GM10248 (cell line): ENCODE data around the gene WDR31.
"Not testable (repeated sequence)": the region's sequence is repeated elsewhere in the genome, so short reads cannot be mapped to it uniquely, and the experiment has no call there.

Experiments used
- CTCF ChIA-PET: fragments of 300-600 bp; sonication (Branson Sonifier 250); formaldehyde crosslinking; extraction: SDS; loops from one replicate; lab custom pipeline; 2021; ENCODE audit warnings: antibody characterized with exemption; lab: Yijun Ruan, JAX
- POLR2A ChIA-PET: fragments of 350-650 bp; sonication (Branson Sonifier 250); formaldehyde crosslinking; extraction: SDS; loops from one replicate; lab custom pipeline; 2020; ENCODE audit warnings: antibody characterized with exemption; lab: Yijun Ruan, JAX
- DNase-seq: peaks from one replicate; pipeline ENCODE4 v3.0.0; 2012; ENCODE audit errors: extremely low spot score
- TF ChIP-seq, protein P1 (sequence below): IDR thresholded peaks from 2 replicates; pipeline ENCODE4 v1.5.1; 2012; ENCODE audit warnings: mild to moderate bottlenecking, low read depth; ENCODE audit errors: extremely low read depth, missing control alignments, control extremely low read depth

The WDR31 gene

DNA sequence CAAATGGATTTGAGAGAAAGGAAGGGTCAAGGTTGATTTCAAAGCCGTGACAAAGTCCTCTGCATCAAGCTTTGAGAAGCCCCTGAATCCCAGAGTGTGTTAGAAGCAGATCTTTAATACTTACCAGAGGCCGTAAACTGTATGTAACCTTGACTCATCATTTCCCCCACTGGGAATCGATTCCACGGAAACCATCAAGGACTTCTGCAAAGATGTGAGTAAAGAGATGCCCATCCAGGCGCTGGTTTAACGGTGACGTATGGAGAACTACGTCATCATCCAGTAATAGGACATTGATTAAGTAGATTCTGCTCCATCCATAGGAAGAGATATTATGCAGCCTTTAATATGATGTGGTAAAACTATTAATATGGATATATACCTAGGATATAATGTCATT, 38.5 kb downstream of the WDR31 start:
- ChIA-PET CTCF (no interaction called here), POLR2A (no interaction called here)

DNA sequence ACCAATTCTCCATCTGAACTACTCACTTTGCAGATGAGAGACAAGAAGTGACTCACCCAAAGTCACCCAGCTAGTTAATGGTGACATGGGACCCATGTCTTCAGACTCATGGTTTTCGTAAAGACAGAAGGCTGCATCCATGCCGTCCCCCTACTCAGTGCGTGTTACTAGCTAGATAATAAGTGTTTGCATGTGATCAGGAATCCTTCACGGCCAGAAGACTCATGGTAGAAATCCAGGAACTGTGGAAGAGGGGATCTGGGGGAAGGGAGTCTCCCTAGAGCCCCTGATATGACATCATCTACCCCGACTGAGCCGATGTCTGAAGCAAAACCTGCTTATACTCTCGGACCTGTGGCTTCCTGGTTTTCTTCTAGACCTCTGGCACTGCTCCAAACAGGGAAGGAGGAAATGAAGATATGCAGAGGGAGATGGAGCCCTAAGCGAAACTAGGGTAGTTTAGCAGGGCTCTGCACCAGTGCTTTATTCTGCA, 40.2 kb downstream of the WDR31 start:
- POLR2A ChIA-PET = no interaction called here
- TF ChIP-seq, protein P1, sequence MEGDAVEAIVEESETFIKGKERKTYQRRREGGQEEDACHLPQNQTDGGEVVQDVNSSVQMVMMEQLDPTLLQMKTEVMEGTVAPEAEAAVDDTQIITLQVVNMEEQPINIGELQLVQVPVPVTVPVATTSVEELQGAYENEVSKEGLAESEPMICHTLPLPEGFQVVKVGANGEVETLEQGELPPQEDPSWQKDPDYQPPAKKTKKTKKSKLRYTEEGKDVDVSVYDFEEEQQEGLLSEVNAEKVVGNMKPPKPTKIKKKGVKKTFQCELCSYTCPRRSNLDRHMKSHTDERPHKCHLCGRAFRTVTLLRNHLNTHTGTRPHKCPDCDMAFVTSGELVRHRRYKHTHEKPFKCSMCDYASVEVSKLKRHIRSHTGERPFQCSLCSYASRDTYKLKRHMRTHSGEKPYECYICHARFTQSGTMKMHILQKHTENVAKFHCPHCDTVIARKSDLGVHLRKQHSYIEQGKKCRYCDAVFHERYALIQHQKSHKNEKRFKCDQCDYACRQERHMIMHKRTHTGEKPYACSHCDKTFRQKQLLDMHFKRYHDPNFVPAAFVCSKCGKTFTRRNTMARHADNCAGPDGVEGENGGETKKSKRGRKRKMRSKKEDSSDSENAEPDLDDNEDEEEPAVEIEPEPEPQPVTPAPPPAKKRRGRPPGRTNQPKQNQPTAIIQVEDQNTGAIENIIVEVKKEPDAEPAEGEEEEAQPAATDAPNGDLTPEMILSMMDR = no peak
- no peak for DNase-seq
- CTCF ChIA-PET = interaction anchor here (1.0 to 1.9 kb wide), 4 partner anchors 9 to 102 kb away, joined by 3 to 6 read pairs (median 4); no protein-coding TSS in a partner anchor

More for the DNA sequence above, 38.5 kb downstream of the WDR31 start:
- DNase-seq = no peak
- TF ChIP-seq, protein P1 = no peak

DNA sequence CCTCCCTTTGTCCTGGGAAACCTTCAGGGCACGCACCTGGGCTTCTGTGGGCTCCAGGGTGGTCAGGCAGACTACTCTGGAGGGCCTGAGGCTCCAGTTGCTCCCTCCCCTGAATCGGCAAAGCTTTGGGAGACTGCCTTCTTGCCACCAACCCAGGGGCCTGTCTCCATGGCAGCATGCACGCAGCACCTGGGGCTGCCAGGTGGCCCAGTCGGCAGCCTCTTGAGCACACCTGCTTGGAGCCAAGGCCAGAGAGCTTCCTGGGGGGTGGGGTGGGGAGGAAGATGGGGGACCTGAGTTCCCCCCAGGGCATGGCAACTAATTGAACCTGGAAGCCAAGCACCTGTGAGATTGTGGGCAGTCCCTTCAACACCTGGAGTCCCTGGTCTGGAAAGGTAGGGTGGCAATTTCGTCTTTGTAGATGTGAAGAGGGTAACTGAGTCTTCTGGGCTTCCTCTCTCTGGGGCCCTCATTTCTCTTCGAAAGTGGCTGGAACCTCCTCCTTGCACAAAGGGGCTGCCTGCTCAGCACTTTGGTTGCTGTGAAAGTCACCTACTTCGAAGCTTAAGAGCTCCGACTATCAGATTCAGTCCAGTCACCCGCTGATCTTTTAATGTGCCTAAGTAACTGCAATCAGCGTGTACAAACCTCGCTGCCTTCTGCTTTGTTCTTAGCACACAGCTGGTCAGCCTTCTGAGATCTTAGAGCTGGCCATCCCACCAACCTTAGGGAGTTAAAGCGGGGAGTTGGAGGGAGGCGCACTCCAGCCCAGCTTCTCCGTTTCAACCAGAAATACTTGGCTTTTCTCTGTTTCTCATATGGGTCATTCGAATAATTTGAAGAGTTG, 40.9 kb downstream of the WDR31 start:
- no peak for DNase-seq
- TF ChIP-seq, protein P1 = no peak
- CTCF ChIA-PET = interaction anchor here (1.0 to 1.9 kb wide), 3 partner anchors 10 to 103 kb away, joined by 4 to 6 read pairs (median 4); no protein-coding TSS in a partner anchor
- POLR2A ChIA-PET = interaction anchor here (0.6 kb wide), 1 partner anchor 11 kb away, joined by 4 read pairs; no protein-coding TSS in a partner anchor

DNA sequence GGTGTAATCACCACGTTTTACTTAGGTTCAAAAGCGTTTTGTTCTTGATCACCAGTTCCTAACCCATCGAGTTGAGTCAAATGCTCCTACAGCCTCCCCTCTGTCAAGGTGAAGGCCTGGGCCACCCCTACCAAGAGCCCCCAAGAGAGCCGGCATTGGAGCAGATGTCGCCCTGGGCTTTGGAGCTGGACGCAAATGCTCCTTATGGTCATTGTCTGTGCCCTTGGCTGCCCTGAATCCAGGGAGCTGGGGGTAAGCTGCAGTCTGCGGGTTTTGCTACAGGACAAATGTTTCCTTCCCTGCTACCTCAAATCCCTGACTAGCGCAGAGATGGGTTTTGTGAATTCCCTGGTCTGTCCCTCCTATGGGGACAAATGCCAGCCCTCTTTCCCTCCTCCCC, 41.8 kb downstream of the WDR31 start:
- no peak for DNase-seq
- POLR2A ChIA-PET = interaction anchor here (0.6 kb wide), 1 partner anchor 12 kb away, joined by 4 read pairs; no protein-coding TSS in a partner anchor
- CTCF ChIA-PET = interaction anchor here (1.7 kb wide), 1 partner anchor 104 kb away, joined by 4 read pairs; no protein-coding TSS in a partner anchor
- TF ChIP-seq, protein P1 = no peak

DNA sequence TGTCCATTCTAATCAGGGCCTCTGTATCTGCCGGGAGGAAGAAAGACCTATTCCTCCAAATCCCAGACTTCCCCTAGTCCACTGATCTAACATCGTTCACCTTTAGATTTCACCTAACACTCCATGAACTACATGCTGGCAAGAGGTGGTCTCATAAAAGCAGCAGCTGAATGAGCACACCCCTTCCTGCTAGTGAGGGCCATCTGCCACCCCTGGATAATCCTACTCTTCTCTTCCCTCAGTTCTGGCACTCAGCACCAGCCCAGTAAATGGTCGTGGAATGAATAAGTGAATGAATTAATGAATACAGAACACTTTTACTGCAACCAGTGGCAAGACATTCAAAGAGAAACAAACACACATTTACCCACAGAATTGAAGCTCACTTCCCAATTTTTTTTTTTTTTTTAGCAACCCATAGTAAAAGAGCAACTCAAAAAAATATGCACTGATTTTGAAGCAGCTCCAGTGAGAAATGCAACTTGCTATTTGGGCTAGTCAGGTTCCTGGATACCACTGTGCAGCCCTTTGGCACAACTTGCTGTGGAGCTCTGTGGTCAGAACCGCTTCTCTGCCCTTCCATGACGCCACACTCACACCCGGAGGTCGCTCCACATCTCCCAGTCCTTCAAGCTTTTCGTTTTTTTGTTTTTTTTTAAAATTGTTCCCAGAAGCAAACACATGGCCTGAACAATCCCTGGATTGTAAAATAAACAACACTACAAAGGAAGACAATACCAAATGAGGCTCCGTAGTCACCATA, 43.1 kb downstream of the WDR31 start:
- no peak for DNase-seq
- POLR2A ChIA-PET = no interaction called here
- TF ChIP-seq, protein P1 = no peak
- CTCF ChIA-PET = interaction anchor here (1.0 to 2.2 kb wide), 5 partner anchors 11 to 358 kb away, joined by 3 to 9 read pairs (median 3); partner anchors contain the start of genes CDC26 and PRPF4

DNA sequence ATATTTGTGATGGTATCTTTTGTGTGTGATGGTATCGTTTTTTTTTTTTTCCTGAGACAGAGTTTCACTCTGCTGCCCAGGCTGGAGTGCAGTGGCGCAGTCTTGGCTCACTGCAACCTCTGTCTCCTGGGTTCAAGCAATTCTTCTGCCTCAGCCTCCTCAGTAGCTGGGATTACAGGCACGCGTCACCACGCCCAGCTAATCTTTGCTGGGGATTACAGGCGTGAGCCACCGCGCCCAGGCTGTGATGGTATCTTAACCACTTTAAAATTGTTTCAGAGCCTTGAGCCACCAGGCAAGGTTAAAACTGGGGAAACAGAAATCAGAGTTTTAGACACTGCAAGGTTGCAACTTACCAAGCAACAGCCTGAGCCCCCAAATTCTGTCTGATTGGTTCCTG, 43.8 kb downstream of the WDR31 start:
- CTCF ChIA-PET = interaction anchor here (0.8 to 2.2 kb wide), 5 partner anchors 10 to 359 kb away, joined by 3 to 9 read pairs (median 3); partner anchors contain the start of genes CDC26 and PRPF4
- DNase-seq, POLR2A ChIA-PET: not testable (repeated sequence)
